ENCODE measurements around the gene RXRB.

The RXRB gene

GRCh38 chr6:33211666-33212422 is 11.4 kb upstream of the RXRB start:
- DNase-seq (ENCODE audit: low read depth in 3 of 3), result no peak

GRCh38 chr6:33211136-33211535 is 10.7 kb upstream of the RXRB start:
- no peak for DNase-seq (ENCODE audit: low read depth in 3 of 3)

GRCh38 chr6:33209856-33210255 is 9.4 kb upstream of the RXRB start:
- no peak for DNase-seq (ENCODE audit: low read depth in 3 of 3)

GRCh38 chr6:33208091-33208967 is 7.9 kb upstream of the RXRB start, which contains the start of gene RING1:
Gene RING1, plus strand, starts transcription at chr6:33208500. Its CDS starts 323 bp downstream, at chr6:33208823.
- DNase-seq (ENCODE audit: low read depth in 3 of 3), result peak; percentile 70 to 84 (median 71)

- no peak for DNase-seq (ENCODE audit: low read depth in 3 of 3)
Measured at GRCh38 chr6:33207552-33208090, 7.2 kb upstream of the RXRB start.

- no peak for DNase-seq (ENCODE audit: low read depth in 3 of 3)
Measured at GRCh38 chr6:33206864-33207551, 6.5 kb upstream of the RXRB start.

- DNase-seq (ENCODE audit: low read depth in 3 of 3), result no peak
Measured at GRCh38 chr6:33206027-33206863, 5.8 kb upstream of the RXRB start.

- DNase-seq (ENCODE audit: low read depth in 3 of 3), result peak in 1 of 3 experiments; percentile 49
Measured at GRCh38 chr6:33205191-33206026, 4.9 kb upstream of the RXRB start.

GRCh38 chr6:33204415-33205190 is 4.1 kb upstream of the RXRB start, which contains the start of gene HSD17B8:
Gene HSD17B8, plus strand, starts transcription at chr6:33204655. Its CDS starts 14 bp downstream, at chr6:33204669.
- peak; percentile 86 to 95 (median 88) for DNase-seq (ENCODE audit: low read depth in 3 of 3)

- no peak for DNase-seq (ENCODE audit: low read depth in 3 of 3)
Measured at GRCh38 chr6:33204165-33204414, 3.6 kb upstream of the RXRB start.

GRCh38 chr6:33203443-33204164 is 3.1 kb upstream of the RXRB start:
- DNase-seq (ENCODE audit: low read depth in 3 of 3), result no peak

- no peak for DNase-seq (ENCODE audit: low read depth in 3 of 3)
Measured at GRCh38 chr6:33202799-33203198, 2.3 kb upstream of the RXRB start.

GRCh38 chr6:33201935-33202334 is 1.5 kb upstream of the RXRB start:
- no peak for DNase-seq (ENCODE audit: low read depth in 3 of 3)

- DNase-seq (ENCODE audit: low read depth in 3 of 3), result no peak
Measured at GRCh38 chr6:33201147-33201545, 681 bp upstream of the RXRB start.

GRCh38 chr6:33199687-33200218 is 712 bp downstream of the RXRB start:
- peak in 2 of 3 experiments; percentile 59 to 81 for DNase-seq (ENCODE audit: low read depth in 3 of 3)

- no peak for DNase-seq (ENCODE audit: low read depth in 3 of 3)
Measured at GRCh38 chr6:33198853-33199436, 1.5 kb downstream of the RXRB start.

GRCh38 chr6:33198159-33198852 is 2.2 kb downstream of the RXRB start:
- no peak for DNase-seq (ENCODE audit: low read depth in 3 of 3)
